Endothelial cell (in vitro differentiated cells): ENCODE measurements around the gene SECISBP2L. TPM values are rescaled to one million over a fixed set of nuclear protein-coding genes. Genes with fewer than 3 reads are reported as not detected.

Experiments used
- DNase-seq: peaks from one replicate; pipeline ENCODE4 v3.0.0; 2021; ENCODE audit warnings: low spot score
- H3K27ac Mint-ChIP-seq: one replicate; pipeline ENCODE4 v1.8.0; 2021; ENCODE audit warnings: mixed read lengths, inconsistent platforms; ENCODE audit not compliant: unreplicated experiment
- H3K27me3 Mint-ChIP-seq: one replicate; pipeline ENCODE4 v1.8.0; 2021; ENCODE audit warnings: mild to moderate bottlenecking, moderate library complexity, mixed read lengths, inconsistent platforms; ENCODE audit not compliant: unreplicated experiment
- H3K36me3 Mint-ChIP-seq: one replicate; pipeline ENCODE4 v1.8.0; 2021; ENCODE audit warnings: mild to moderate bottlenecking, low read depth, mixed read lengths, inconsistent platforms; ENCODE audit not compliant: unreplicated experiment
- H3K4me1 Mint-ChIP-seq: one replicate; pipeline ENCODE4 v1.8.0; 2021; ENCODE audit warnings: mild to moderate bottlenecking, mixed read lengths, inconsistent platforms; ENCODE audit not compliant: unreplicated experiment
- H3K4me3 Mint-ChIP-seq: one replicate; pipeline ENCODE4 v1.8.0; 2021; ENCODE audit warnings: mild to moderate bottlenecking, mixed read lengths, inconsistent platforms; ENCODE audit not compliant: unreplicated experiment
- H3K9me3 Mint-ChIP-seq: one replicate; pipeline ENCODE4 v1.8.0; 2021; ENCODE audit warnings: mixed read lengths, inconsistent platforms; ENCODE audit not compliant: unreplicated experiment
- CTCF ChIP-seq: fragments of 200-600 bp; sonication (generic); IDR thresholded peaks from one replicate; pipeline ENCODE4 v1.5.0; 2021; ENCODE audit warnings: antibody characterized with exemption; ENCODE audit not compliant: unreplicated experiment
- total RNA-seq: library from RNA; stranded (reverse); fragmentation: NEBNext Ultra II Directional; extraction: Animal tissue kit (Norgen Biotek cat#: 25700); gene quantifications from one replicate; pipeline ENCODE4 v1.2.1, GENCODE V29; 2021; ENCODE audit not compliant: unreplicated experiment

Gene SECISBP2L
- total RNA-seq, 1 donor from 2014 or later: 44.3 TPM

- no peaks in the 10 kb centered on the region for H3K27me3 Mint-ChIP-seq
- no peaks in the 10 kb centered on the region for H3K9me3 Mint-ChIP-seq
- no peak overlapping the region for H3K27ac Mint-ChIP-seq
- peaks cover 16% of the 10 kb centered on the region for H3K36me3 Mint-ChIP-seq
- TF ChIP-seq CTCF: no peak
- H3K4me1 Mint-ChIP-seq: no peaks in the 10 kb centered on the region
- DNase-seq: no peak
- no peak overlapping the region for H3K4me3 Mint-ChIP-seq
These were observed 54.1 kb downstream of the SECISBP2L start for GRCh38 chr15:48992096-48992495.

GRCh38 chr15:48989170-48989569, 57.1 kb downstream of the SECISBP2L start:
- H3K27me3 Mint-ChIP-seq: no peaks in the 10 kb centered on the region
- no peaks in the 10 kb centered on the region for H3K9me3 Mint-ChIP-seq
- H3K4me1 Mint-ChIP-seq: no peaks in the 10 kb centered on the region
- no peak for DNase-seq
- peaks cover 12% of the 10 kb centered on the region for H3K36me3 Mint-ChIP-seq
- H3K27ac Mint-ChIP-seq: no peak overlapping the region
- no peak overlapping the region for H3K4me3 Mint-ChIP-seq
- no peak for TF ChIP-seq CTCF

GRCh38 chr15:48987142-48987541, 59.1 kb downstream of the SECISBP2L start:
- peaks cover 3% of the 10 kb centered on the region for H3K36me3 Mint-ChIP-seq
- H3K4me3 Mint-ChIP-seq: no peak overlapping the region
- no peak for TF ChIP-seq CTCF
- H3K9me3 Mint-ChIP-seq: no peaks in the 10 kb centered on the region
- no peaks in the 10 kb centered on the region for H3K27me3 Mint-ChIP-seq
- H3K27ac Mint-ChIP-seq: no peak overlapping the region
- no peak for DNase-seq
- H3K4me1 Mint-ChIP-seq: peaks cover 2% of the 10 kb centered on the region

- no peak for DNase-seq
- Mint-ChIP-seq H3K4me3 (no peak overlapping the region), H3K27ac (no peak overlapping the region), H3K9me3 (no peaks in the 10 kb centered on the region), H3K36me3 (no peaks in the 10 kb centered on the region), H3K4me1 (peaks cover 2% of the 10 kb centered on the region), H3K27me3 (no peaks in the 10 kb centered on the region)
- no peak for TF ChIP-seq CTCF
These were observed 60.0 kb downstream of the SECISBP2L start for GRCh38 chr15:48986240-48986639.

- no peak for TF ChIP-seq CTCF
- Mint-ChIP-seq H3K27ac (no peak overlapping the region), H3K36me3 (no peaks in the 10 kb centered on the region), H3K4me1 (peaks cover 2% of the 10 kb centered on the region), H3K4me3 (no peak overlapping the region), H3K27me3 (no peaks in the 10 kb centered on the region), H3K9me3 (no peaks in the 10 kb centered on the region)
- DNase-seq: no peak
These were observed 60.7 kb downstream of the SECISBP2L start for GRCh38 chr15:48985516-48985915.
